Posterior cingulate gyrus (tissue), 11 donors: ENCODE measurements around the gene CDC20B.
A peak's percentile ranks its signal among the peaks of the same experiment; 100 is the strongest.
"Not testable (repeated sequence)": the region's sequence is repeated elsewhere in the genome, so short reads cannot be mapped to it uniquely, and the experiment has no call there.

ENCODE experiments used
- DNase-seq, 10 donors: peaks; one replicate each; pipeline versions ENCODE4 v3.0.0 to v3.0.0-alpha.2; 2020 to 2021; ENCODE audit warnings: mixed read lengths in 3 of 10
- intact Hi-C: fragments of 100-400 bp; cut with DNase I; formaldehyde crosslinking; loops from one replicate; pipeline ENCODE4 v1.15.1; 2023

CDC20B gene

DNA sequence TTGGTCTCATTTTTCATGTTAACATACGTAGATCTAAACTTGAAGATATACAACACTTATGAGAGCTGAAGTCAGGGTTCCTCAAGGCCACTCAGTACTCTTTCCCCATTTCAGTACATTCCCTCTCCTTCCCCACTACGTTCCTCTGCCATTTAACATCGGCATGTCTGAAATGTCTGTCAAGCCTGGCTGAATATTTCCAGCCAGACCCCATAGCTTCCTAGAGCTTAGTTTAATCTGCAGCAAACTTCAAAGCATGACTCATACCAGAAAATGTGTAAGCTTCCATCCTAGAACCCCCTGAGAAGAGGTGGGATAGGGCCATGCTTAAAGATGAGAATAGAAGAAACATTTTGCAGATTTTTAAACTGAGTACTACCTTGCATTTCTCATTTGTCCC, 64.3 kb downstream of the CDC20B start:
- intact Hi-C loops: no loop called here
- DNase-seq: no peak

DNA sequence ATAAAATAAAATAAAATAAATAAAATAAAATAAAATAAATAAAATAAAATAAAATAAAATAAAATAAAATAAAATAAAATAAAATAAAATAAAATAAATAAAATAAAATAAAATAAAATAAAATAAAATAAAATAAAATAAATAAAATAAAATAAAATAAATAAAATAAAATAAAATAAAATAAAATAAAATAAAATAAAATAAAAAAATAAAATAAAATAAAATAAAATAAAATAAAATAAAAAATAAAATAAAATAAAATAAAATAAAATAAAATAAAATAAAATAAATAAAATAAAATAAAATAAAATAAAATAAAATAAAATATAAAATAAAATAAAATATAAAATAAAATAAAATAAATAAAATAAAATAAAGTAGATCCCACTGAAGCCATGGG, 67.0 kb downstream of the CDC20B start:
- DNase-seq, intact Hi-C loops: not testable (repeated sequence)

DNA sequence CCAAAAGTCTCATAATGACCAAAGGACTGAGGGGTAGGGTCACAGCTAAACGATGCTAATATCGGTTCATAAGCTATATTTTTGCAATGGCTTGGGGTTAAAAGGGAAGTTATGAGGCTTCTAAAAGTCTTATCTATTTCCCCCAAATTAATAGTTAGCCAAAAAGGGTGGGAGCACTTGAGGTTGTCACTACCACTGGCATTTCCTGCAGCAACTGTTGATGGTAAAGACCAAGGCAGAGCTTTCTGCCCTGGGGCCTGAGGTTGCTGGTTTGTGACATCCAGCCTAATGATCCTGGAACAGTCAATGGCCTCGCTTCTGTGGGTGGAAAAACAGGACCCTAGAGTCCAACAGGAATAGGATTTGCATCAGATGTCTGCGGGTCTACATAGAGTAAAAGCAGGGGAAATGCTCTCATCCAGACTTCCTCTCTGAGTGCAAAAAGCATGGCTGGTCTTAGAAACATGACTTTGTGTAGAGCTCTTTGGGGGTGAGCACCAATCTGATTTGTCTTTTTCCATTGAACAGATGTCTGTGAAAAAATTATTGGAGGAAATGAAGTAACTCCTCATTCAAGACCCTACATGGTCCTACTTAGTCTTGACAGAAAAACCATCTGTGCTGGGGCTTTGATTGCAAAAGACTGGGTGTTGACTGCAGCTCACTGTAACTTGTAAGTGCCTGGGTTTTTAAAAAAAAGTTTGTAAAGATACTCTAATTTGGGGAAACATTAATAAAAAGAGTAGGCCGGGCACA, 67.9 kb downstream of the CDC20B start:
- intact Hi-C loops: no loop called here
- DNase-seq: no peak

DNA sequence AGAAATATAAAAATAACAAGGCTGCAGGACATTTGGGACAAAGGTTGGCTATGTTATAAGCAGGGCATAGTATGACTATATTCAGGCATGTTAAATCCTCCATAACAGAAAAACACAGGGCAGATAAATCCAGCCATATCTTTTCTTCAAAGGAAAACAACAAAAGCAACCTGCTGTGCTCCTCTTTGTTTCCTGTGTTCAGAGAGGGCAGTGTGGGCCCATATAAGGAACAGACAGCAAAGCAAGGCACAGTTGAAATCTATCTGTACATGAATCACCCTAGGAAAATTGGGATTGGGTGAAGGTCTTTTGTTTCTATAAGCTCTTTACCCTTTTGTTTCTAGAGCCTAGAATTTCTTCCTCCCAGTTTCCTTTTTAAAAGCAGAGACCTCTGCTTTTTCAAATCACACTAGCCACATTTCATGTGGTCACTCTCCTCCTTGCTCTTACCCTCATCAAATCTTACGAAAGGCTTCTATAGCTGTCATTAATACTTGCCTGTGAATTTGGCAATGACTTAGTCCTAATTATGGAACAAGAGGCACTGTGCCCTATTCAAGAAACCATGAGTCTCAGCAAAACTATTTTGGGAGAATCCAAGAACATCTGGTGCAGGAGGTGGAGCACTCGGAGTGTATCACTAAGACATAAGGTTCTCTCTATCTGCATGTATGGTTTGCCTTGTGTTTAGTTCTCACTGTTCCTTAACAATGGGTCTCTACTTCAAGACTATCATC, 68.8 kb downstream of the CDC20B start:
- DNase-seq: no peak
- intact Hi-C loops: no loop called here

DNA sequence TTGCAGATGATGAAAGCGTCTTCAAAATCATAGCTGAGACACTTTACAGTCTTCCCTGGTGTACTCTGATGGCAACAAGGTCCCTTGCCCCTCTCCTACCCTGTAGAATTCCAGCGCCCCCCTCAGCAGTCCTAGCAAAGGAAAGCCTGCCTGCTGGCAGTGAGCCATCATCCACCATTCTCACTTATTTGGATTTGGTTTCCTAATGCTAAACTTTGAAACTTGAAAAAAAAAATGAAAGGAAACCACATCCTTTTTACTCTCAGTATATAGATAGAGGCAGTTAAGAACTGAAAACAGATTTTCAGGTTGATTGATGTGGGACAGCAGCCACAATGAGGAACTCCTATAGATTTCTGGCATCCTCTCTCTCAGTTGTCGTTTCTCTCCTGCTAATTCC, 70.6 kb downstream of the CDC20B start, which contains the start of gene GZMA:
GZMA (plus strand) TSS at position 299 of the 400 bp plus-strand sequence; CDS start at position 336, 37 bp downstream.
- DNase-seq: peak in 1 of 10 donors; percentile 48
- intact Hi-C loops: no loop called here

DNA sequence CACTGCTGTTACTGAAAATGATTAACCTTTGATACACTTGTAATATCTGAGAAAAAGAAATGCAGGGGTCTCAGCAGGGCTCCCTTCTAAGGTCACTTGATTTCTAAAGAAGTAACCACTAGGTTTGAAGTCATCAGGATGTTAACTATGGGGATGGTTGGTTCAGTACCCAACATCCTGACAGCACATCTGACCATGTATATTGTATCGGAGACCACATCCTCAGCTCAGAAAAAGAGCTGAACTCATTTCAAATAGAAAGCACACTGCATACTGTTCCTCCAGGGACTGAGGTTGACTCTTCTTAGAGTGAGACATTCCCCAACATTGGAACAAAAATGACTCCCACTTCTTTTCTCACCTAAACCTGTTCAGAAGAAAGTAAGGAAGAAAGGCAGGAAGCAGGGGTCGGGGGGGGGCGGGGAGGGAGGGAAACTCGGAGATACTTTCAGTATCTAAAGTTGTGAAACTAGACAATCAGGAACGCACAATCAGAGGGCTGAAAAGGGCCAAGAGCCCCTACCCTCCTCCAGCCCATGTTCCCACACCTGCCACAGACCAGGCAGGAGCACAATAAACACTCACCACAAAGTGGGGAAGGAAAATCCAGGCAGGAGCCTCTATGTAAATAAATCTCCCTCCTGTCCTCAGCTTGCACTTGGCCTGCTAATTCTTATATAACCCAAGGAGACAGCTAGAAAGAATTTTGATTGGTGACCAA, 71.3 kb downstream of the CDC20B start:
- DNase-seq: no peak
- intact Hi-C loops: no loop called here

DNA sequence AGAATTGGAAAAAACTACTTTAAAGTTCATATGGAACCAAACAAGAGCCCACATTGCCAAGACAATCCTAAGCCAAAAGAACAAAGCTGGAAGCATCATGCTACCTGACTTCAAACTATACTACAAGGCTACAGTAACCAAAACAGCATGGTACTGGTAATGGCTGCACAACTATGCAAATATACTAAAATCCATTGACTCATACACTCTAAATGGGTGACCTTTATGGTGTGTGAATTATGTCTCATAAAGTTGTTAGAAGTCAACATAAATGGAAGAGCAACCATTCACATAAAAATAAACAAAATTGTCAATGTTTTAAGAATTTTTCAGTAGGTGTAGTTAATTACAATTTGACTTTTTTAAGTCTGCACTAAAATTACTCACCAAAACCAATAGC, 71.8 kb downstream of the CDC20B start:
- intact Hi-C loops: not testable (repeated sequence)

DNA sequence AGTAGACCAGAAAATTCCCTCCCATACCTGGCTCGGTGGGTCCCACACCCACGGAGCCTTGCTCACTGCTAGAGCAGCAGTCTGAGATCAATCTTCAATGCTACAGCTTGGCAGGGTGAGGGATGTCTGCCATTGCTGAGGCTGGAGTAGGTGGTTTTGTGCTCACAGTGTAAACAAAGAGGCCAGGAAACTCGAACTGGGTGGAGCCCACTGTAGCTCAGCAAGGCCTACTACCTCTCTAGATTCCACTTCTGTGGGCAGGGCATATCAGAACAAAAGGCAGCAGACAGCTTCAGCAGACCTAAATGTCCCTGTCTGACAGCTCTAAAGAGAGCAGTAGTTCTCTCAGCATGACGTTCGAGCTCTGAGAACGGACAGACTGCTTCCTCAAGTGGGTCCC, 76.1 kb downstream of the CDC20B start:
- intact Hi-C loops: no loop called here
- DNase-seq: no peak

More for the DNA sequence above, 71.8 kb downstream of the CDC20B start:
- DNase-seq: not testable (repeated sequence)

DNA sequence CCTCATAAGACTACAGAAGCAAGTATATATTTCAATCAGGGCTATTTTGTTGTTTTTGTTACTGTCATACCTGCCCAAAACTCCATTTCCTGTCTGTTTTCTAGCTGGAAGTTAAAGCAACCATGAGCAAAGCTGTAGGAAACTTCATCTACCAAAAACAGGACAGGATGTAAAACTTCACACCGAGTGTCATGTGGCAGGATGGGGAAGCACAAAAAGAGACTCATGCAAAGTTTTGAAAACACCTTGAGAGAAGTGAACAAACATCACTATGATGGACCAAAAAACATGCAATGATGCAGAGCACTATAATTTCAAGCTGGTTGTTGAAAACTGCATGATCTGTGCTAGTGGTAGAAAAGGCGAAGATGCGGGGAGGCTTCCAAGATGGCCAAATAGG, 76.8 kb downstream of the CDC20B start:
- intact Hi-C loops: no loop called here
- no peak for DNase-seq

DNA sequence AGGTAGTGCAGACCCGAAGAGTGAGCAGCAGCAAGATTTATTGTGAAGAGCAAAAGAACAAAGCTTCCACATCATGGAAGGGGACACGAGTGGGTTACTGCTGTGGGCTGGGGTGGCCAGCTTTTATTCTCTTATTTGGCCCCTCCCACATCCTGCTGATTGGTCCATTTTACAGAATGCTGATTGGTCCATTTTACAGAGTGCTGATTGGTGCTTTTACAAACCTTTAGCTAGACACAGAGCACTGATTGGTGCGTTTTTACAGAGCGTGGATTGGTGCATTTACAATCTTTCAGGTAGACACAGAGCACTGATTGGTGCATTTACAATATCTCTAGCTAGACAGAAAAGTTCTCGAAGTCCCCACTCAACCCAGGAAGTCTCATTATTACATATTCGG, 82.0 kb downstream of the CDC20B start:
- intact Hi-C loops, DNase-seq: not testable (repeated sequence)

DNA sequence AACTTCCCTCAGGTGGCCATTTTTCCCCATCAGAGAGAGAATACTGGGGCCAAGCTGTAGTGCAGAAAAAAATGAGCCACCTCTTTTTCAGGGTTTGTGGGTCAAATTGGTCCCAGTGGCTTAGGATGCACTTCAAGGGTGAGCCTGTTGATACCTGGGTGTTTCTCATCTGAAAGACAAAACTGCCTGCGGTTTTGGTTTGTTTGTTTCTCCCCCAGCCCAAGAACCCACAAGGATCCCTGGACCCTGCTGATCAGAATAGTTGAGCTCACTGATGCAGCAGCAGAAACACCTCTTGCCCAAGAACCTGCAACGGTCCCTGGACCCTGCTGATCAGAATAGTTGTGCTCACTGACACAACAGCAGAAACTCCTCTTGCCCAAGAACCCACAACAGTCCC, 83.7 kb downstream of the CDC20B start:
- DNase-seq: peak in 1 of 10 donors; percentile 36
- intact Hi-C loops: not testable (repeated sequence)

DNA sequence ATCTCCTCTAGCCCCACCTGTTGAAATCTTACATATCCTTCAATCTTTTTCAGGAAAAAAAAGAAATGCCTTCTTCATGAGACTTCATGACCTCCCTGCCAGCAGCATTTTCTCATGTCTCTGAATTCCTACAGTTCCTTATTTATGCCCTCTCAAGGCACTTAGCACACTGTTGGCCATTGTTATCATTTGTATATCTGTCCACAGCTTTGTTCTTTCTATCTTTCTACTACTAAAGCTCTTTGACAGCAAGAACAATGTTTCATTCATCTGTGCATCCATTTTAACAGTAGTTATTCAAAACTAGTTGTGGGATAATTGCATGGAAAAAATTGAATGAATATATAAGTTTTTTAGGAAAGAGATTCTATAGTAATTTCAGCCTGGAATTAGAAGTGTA, 91.4 kb downstream of the CDC20B start:
- DNase-seq: no peak
- intact Hi-C loops: no loop called here

DNA sequence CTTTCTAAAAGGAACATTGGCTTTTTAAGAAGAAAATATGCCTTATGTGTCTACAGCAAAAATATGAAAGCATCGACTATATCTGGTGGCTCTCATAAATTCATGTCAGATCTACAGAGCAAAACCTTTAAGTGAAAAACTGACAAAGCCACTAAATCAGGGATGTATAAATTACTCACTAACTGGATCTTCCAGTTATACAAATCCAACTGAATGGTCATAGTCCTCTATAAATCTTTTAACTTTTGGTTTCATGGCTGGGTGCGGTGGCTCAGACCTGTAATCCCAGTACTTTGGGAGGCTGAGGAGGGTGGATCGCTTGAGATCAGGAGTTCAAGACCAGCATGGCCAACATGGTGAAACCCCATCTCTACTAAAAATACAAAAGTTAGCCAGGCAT, 99.8 kb downstream of the CDC20B start:
- no peak for DNase-seq
- intact Hi-C loops: no loop called here

DNA sequence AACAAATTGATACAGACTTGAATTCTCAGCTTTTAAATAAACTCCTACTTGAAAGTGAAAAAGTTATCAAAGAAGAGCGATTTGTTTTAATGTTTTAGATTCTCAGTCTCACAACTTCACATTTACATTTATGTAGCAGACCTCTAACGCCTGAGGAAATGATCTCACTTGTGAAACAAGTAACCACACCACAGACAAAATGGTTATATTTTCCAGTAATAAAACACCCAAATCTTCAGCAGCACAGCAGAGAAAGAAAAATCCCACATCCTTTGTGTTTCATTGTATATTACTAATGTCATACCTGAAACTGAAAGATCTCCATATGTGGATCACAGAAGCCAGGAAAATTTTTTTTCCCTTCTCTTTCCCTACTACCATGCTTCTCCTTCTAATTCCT, 100.3 kb downstream of the CDC20B start:
- intact Hi-C loops: no loop called here
- no peak for DNase-seq

DNA sequence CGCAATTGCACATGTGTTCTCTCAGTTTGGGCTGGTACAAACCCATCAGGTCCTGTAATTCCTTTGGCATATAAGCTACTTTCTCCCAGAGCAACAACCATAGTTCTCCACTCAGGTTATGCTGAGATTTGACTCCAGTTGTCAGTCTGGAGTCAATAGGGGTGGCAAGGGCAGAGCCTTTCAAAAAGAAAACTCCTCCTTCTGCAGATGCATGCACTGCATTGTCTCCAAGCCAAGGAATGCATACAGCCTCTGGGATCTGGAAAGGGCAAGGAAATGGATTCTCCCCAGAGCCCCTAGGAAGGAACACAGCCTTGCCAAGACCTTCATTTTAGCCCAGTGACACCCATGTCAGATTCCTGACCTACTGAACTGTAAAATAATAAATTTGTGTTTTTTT, 101.6 kb downstream of the CDC20B start:
- intact Hi-C loops: no loop called here

DNA sequence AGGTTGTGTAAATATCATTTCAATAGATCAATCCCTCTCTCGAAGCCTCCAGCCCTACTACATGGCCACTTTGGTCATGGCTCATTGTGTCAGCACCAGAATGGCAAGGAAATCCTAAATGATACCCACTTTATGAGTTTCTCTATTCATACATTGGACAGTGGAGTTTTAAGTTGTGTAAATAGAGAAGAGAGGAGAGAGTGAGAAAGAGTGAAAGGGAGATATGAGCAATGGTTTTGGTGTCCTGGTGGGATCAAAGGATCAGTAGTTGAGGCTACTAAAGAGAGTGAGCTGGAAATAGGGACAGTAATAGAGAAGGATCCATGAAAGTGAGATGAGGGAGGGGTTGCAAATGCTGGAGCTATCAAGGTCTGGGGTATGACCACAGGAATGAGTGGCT, 102.0 kb downstream of the CDC20B start:
- intact Hi-C loops: no loop called here
- DNase-seq: no peak

More for the DNA sequence above, 101.6 kb downstream of the CDC20B start:
- DNase-seq: no peak

DNA sequence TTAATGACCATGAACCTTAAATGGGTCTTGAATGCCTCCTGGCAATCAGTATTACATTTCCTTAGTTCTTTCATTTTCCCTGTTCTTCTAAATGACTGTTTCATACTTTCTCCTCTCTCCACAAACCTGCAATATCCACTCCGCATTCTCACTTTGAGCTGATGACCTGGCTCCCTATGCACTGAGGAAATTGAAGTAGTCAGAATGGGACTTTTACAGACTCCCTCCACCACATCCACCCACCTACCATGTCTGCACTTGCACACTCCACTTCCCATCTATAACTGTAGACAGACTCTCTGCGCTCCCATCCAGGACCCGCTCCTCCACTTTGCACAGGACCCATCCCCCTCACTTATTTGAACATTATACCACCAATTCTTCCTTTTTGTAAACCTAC, 106.7 kb downstream of the CDC20B start:
- no peak for DNase-seq
- intact Hi-C loops: no loop called here

DNA sequence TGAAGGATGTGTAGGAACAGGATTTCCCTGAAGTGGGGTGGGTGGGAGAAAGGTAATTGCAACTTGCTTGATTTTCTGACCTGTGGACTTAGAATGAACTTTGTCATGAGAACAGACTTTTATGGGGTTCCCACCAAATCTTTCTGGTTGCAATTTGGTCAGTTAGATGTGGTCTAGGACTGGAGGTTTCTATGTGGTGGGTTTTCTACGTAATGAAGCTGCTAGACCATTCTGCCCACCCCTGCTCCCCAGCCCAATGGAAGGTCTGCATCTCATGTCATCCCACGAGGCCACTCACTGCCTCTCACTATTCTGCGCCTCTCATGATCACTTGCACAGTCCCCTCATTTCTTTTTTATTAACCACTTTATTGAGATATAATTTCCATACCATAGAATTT, 108.5 kb downstream of the CDC20B start:
- intact Hi-C loops: no loop called here
- DNase-seq: no peak

DNA sequence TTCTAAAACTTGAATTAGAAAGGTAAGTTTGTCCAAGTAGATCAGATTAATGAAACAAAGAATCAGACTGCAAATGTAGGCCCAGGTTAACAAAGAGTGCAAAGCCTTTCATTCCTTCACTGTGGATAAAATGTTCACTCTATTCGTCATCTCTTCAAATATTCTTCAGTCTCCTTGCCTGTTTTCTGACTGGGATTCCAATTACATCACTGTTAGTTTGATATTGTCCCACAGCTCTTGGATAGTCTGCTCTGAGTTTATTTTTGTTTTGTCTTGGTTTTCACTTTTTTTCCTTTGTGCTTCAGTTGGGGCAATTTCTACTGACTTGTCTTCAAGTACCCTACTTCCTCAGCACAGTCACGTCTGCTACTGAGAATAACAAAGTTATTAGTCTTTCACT, 109.1 kb downstream of the CDC20B start:
- DNase-seq: no peak
- intact Hi-C loops: no loop called here

DNA sequence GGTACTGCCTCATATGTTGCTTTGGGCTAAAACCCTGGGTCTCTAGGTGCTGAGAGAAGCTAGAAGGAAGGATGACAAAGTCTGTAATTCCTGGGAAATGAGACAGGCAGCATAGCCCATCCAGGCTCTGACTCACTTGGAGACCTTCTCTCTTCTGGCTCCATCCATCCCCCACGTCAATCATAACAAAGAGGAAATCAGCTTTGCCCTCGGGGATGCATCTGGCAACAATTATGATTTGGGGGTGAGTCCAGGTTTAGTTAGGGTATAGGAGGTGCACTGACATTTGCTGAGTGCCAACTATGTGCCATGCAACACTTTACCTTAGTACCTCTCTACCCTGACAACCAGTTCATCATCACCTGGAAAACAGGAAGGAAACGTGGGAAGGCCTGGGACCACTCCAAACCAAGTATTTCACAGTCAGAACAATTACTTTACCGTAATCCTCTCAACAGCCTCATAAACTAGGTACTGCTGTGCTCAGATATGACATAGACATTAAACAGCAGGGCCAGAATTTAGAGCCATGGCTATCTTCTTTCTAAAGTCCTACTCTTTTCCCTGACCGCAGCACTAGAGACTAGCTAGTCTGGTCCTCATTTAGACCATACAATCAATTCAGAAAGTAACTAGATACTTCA, 109.6 kb downstream of the CDC20B start:
- intact Hi-C loops: no loop called here
- DNase-seq: no peak
